CD4-positive, alpha-beta memory T cell (primary cell): Measurements from ENCODE around the gene SIN3B. TPM values are rescaled to one million over a fixed set of nuclear protein-coding genes. Genes with fewer than 3 reads are reported as not detected.
A peak's percentile ranks its signal among the peaks of the same experiment; 100 is the strongest.

ENCODE experiments used
- CTCF ChIA-PET: fragments of 350-600 bp; sonication (Branson Sonifier 250); formaldehyde crosslinking; loops from one replicate; lab custom pipeline; 2021; ENCODE audit warnings: inconsistent platforms; ENCODE audit not compliant: partially characterized antibody; lab: Charles Lee
- POLR2A ChIA-PET: fragments of 350-600 bp; sonication (Branson Sonifier 250); formaldehyde crosslinking; loops from one replicate; lab custom pipeline; 2021; ENCODE audit not compliant: partially characterized antibody; lab: Charles Lee
- DNase-seq, 5 donors: peaks; one replicate each; pipeline versions ENCODE4 v3.0.0 to v3.0.0-alpha.2; 2020 to 2022; ENCODE audit warnings: mixed read lengths in 1 of 5
- H3K27ac ChIP-seq: one replicate; pipeline ENCODE4 v1.7.0; 2013; ENCODE audit warnings: low read depth, low read length
- H3K27me3 ChIP-seq: 2 replicates; pipeline ENCODE4 v1.7.0; 2013; ENCODE audit warnings: mild to moderate bottlenecking, low read length, moderate library complexity; ENCODE audit not compliant: insufficient read depth
- H3K36me3 ChIP-seq: 2 replicates; pipeline ENCODE4 v1.7.0; 2013; ENCODE audit warnings: mild to moderate bottlenecking, low read length, moderate library complexity; ENCODE audit not compliant: insufficient read depth
- H3K4me1 ChIP-seq: 2 replicates; pipeline ENCODE4 v1.7.0; 2013; ENCODE audit warnings: mild to moderate bottlenecking, low read length, moderate library complexity; ENCODE audit not compliant: insufficient read depth
- H3K4me3 ChIP-seq, 2 donors: one replicate each; pipeline ENCODE4 v1.7.0; 2013; ENCODE audit warnings: low read length in 2 of 2, mild to moderate bottlenecking in 1 of 2
- H3K9me3 ChIP-seq, 2 donors: one replicate each; pipeline ENCODE4 v1.7.0; 2013; ENCODE audit warnings: low read length in 2 of 2, control low read depth in 1 of 2; ENCODE audit not compliant: control insufficient read depth in 1 of 2
- H3K27ac Mint-ChIP-seq, 7 donors: one replicate each; pipeline ENCODE4 v1.8.0; 2020 to 2021; ENCODE audit warnings: mixed read lengths in 7 of 7, mild to moderate bottlenecking in 6 of 7, inconsistent platforms in 3 of 7, moderate library complexity in 3 of 7
- H3K27me3 Mint-ChIP-seq, 2 donors: one replicate each; pipeline ENCODE4 v1.8.0; 2020 to 2021; ENCODE audit warnings: mixed read lengths in 2 of 2
- H3K36me3 Mint-ChIP-seq, 2 donors: one replicate each; pipeline ENCODE4 v1.8.0; 2020 to 2021; ENCODE audit warnings: mixed read lengths in 2 of 2, inconsistent platforms in 1 of 2, mild to moderate bottlenecking in 1 of 2
- H3K4me1 Mint-ChIP-seq, 4 donors: one replicate each; pipeline ENCODE4 v1.8.0; 2020 to 2021; ENCODE audit warnings: mixed read lengths in 4 of 4, mild to moderate bottlenecking in 1 of 4
- H3K4me3 Mint-ChIP-seq, 8 donors: one replicate each; pipeline ENCODE4 v1.8.0; 2020 to 2021; ENCODE audit warnings: mixed read lengths in 8 of 8, mild to moderate bottlenecking in 7 of 8, moderate library complexity in 6 of 8, inconsistent platforms in 3 of 8
- H3K9me3 Mint-ChIP-seq, 8 donors: one replicate each; pipeline ENCODE4 v1.8.0; 2020 to 2021; ENCODE audit warnings: mixed read lengths in 8 of 8, mild to moderate bottlenecking in 5 of 8, inconsistent platforms in 3 of 8, moderate library complexity in 1 of 8
- intact Hi-C: fragments of 100-400 bp; cut with micrococcal nuclease; formaldehyde crosslinking; loops from one replicate; pipeline ENCODE4 v1.15.1; 2023
- polyA plus RNA-seq, 2 donors: library from polyadenylated mRNA; unstranded; fragments of 300-500 nt; fragmentation: Illumina TruSeq; gene quantifications; one replicate each; pipeline ENCODE4 v1.2.3, GENCODE V29; 2021
- total RNA-seq, 2 experiments: library from RNA; stranded (reverse); gene quantifications; one replicate each; pipeline ENCODE4 v1.2.3, GENCODE V29; 2021

The SIN3B gene
- total and polyA plus RNA-seq, 4 experiments from 2014 or later, result 1.4 to 88.4 (median 46.0) TPM

- Histone ChIP-seq H3K36me3 (no peaks in the 10 kb centered on the region), H3K27ac (no peak overlapping the region), H3K9me3 (no peaks in the 10 kb centered on the region), H3K4me1 (peaks cover 22% of the 10 kb centered on the region), H3K27me3 (no peaks in the 10 kb centered on the region), H3K4me3 (no peak overlapping the region)
- peaks cover 16 to 39% (median 23%) of the 10 kb centered on the region in 4 donors for H3K4me1 Mint-ChIP-seq
- H3K27ac Mint-ChIP-seq, result peak overlapping the region in 3 of 7 donors; percentile 38 to 72 (median 44)
- peaks cover 0 to 3% of the 10 kb centered on the region in 2 donors for H3K36me3 Mint-ChIP-seq
- H3K4me3 Mint-ChIP-seq, result peak overlapping the region; percentile 2 to 84 (median 78)
- DNase-seq, result no peak
- peaks cover 0 to 1% (median 0%) of the 10 kb centered on the region in 8 donors for H3K9me3 Mint-ChIP-seq
- H3K27me3 Mint-ChIP-seq, result peaks cover 19% of the 10 kb centered on the region in 2 donors
- ChIA-PET CTCF (no interaction called here), POLR2A (no interaction called here)
- intact Hi-C loops, result no loop called here
Measured at GRCh38 chr19:16825312-16826052, 3.7 kb upstream of the SIN3B start.

GRCh38 chr19:16829822-16830289 lies 658 bp downstream of the SIN3B start:
- no peak for DNase-seq
- intact Hi-C loops, result no loop called here
- H3K36me3 ChIP-seq, result peaks cover 23% of the 10 kb centered on the region
- POLR2A ChIA-PET, result interaction anchor here (0.7 kb wide), 2 partner anchors 12 to 475 kb away, joined by 3 read pairs; no protein-coding TSS in a partner anchor
- H3K36me3 Mint-ChIP-seq, result peaks cover 14 to 30% of the 10 kb centered on the region in 2 donors
- no peaks in the 10 kb centered on the region for H3K27me3 ChIP-seq
- H3K4me1 ChIP-seq, result peaks cover 25% of the 10 kb centered on the region
- H3K4me3 ChIP-seq, result peak overlapping the region; percentile 69 to 73
- peak overlapping the region; percentile 43 to 91 (median 84) for H3K27ac Mint-ChIP-seq
- peaks cover 12 to 13% of the 10 kb centered on the region in 2 donors for H3K27me3 Mint-ChIP-seq
- peaks cover 20 to 53% (median 30%) of the 10 kb centered on the region in 4 donors for H3K4me1 Mint-ChIP-seq
- no peaks in the 10 kb centered on the region for H3K9me3 ChIP-seq
- peaks cover 0 to 1% (median 0%) of the 10 kb centered on the region in 8 donors for H3K9me3 Mint-ChIP-seq
- CTCF ChIA-PET, result no interaction called here
- H3K27ac ChIP-seq, result peak overlapping the region; percentile 64
- H3K4me3 Mint-ChIP-seq, result peak overlapping the region; percentile 77 to 87 (median 86)

GRCh38 chr19:16830679-16831078 lies 1.5 kb downstream of the SIN3B start:
- POLR2A ChIA-PET, result interaction anchor here (0.7 kb wide), 1 partner anchor 474 kb away, joined by 3 read pairs; no protein-coding TSS in a partner anchor
- H3K36me3 ChIP-seq, result peaks cover 23% of the 10 kb centered on the region

GRCh38 chr19:16831531-16831930 lies 2.3 kb downstream of the SIN3B start:
- peaks cover 14 to 40% (median 27%) of the 10 kb centered on the region in 4 donors for H3K4me1 Mint-ChIP-seq
- Histone ChIP-seq H3K27ac (no peak overlapping the region), H3K36me3 (peaks cover 25% of the 10 kb centered on the region), H3K9me3 (no peaks in the 10 kb centered on the region), H3K4me3 (no peak overlapping the region), H3K4me1 (peaks cover 18% of the 10 kb centered on the region), H3K27me3 (no peaks in the 10 kb centered on the region)
- H3K4me3 Mint-ChIP-seq, result peak overlapping the region in 7 of 8 donors; percentile 7 to 74 (median 48)
- H3K27ac Mint-ChIP-seq, result peak overlapping the region in 5 of 7 donors; percentile 1 to 81 (median 61)
- intact Hi-C loops, result no loop called here
- H3K27me3 Mint-ChIP-seq, result peaks cover 0 to 3% of the 10 kb centered on the region in 2 donors
- DNase-seq, result no peak
- CTCF ChIA-PET, result interaction anchor here (0.6 kb wide), 1 partner anchor 322 kb away, joined by 3 read pairs; no protein-coding TSS in a partner anchor
- POLR2A ChIA-PET, result no interaction called here
- peaks cover 14 to 39% of the 10 kb centered on the region in 2 donors for H3K36me3 Mint-ChIP-seq
- peaks cover 0 to 1% (median 0%) of the 10 kb centered on the region in 8 donors for H3K9me3 Mint-ChIP-seq

More at GRCh38 chr19:16830679-16831078, 1.5 kb downstream of the SIN3B start:
- Histone ChIP-seq H3K9me3 (no peaks in the 10 kb centered on the region), H3K4me1 (peaks cover 18% of the 10 kb centered on the region), H3K27me3 (no peaks in the 10 kb centered on the region), H3K4me3 (no peak overlapping the region), H3K27ac (no peak overlapping the region)
- Mint-ChIP-seq H3K36me3 (peaks cover 14 to 30% of the 10 kb centered on the region in 2 donors), H3K9me3 (peaks cover 0 to 1% (median 0%) of the 10 kb centered on the region in 8 donors), H3K4me1 (peaks cover 14 to 44% (median 23%) of the 10 kb centered on the region in 4 donors), H3K27ac (peak overlapping the region in 6 of 7 donors; percentile 31 to 91 (median 83)), H3K27me3 (peaks cover 4 to 5% of the 10 kb centered on the region in 2 donors), H3K4me3 (peak overlapping the region; percentile 69 to 87 (median 86))
- intact Hi-C loops, result no loop called here
- CTCF ChIA-PET, result interaction anchor here (0.6 kb wide), 1 partner anchor 323 kb away, joined by 3 read pairs; no protein-coding TSS in a partner anchor
- DNase-seq, result no peak

GRCh38 chr19:16834747-16835146 lies 5.5 kb downstream of the SIN3B start:
- Histone ChIP-seq H3K4me3 (no peak overlapping the region), H3K36me3 (peaks cover 40% of the 10 kb centered on the region), H3K4me1 (peaks cover 12% of the 10 kb centered on the region), H3K27ac (no peak overlapping the region), H3K27me3 (no peaks in the 10 kb centered on the region), H3K9me3 (no peaks in the 10 kb centered on the region)
- Mint-ChIP-seq H3K27ac (no peak overlapping the region), H3K36me3 (peaks cover 34 to 63% of the 10 kb centered on the region in 2 donors), H3K4me3 (no peak overlapping the region), H3K4me1 (peaks cover 15 to 34% (median 25%) of the 10 kb centered on the region in 4 donors), H3K27me3 (no peaks in the 10 kb centered on the region), H3K9me3 (no peaks in the 10 kb centered on the region)
- DNase-seq, result no peak
- intact Hi-C loops, result no loop called here
- CTCF ChIA-PET, result interaction anchor here (0.7 kb wide), 1 partner anchor 414 kb away, joined by 3 read pairs; no protein-coding TSS in a partner anchor
- POLR2A ChIA-PET, result interaction anchor here (0.6 kb wide), 1 partner anchor 173 kb away, joined by 3 read pairs; no protein-coding TSS in a partner anchor

- no peak overlapping the region for H3K4me3 Mint-ChIP-seq
- Histone ChIP-seq H3K27me3 (no peaks in the 10 kb centered on the region), H3K4me1 (no peaks in the 10 kb centered on the region), H3K27ac (no peak overlapping the region), H3K36me3 (peaks cover 38% of the 10 kb centered on the region), H3K9me3 (no peaks in the 10 kb centered on the region), H3K4me3 (no peak overlapping the region)
- H3K27me3 Mint-ChIP-seq, result no peaks in the 10 kb centered on the region
- peaks cover 7 to 22% (median 12%) of the 10 kb centered on the region in 4 donors for H3K4me1 Mint-ChIP-seq
- H3K36me3 Mint-ChIP-seq, result peaks cover 40 to 66% of the 10 kb centered on the region in 2 donors
- ChIA-PET POLR2A (no interaction called here), CTCF (no interaction called here)
- no peaks in the 10 kb centered on the region for H3K9me3 Mint-ChIP-seq
- intact Hi-C loops, result no loop called here
- peak overlapping the region in 1 of 7 donors; percentile 42 for H3K27ac Mint-ChIP-seq
- no peak for DNase-seq
Measured at GRCh38 chr19:16836115-16837034, 7.2 kb downstream of the SIN3B start.
